CD8-positive, alpha-beta memory T cell (primary cell): ENCODE measurements around the gene HDAC8. TPM values are rescaled to one million over a fixed set of nuclear protein-coding genes. Genes with fewer than 3 reads are reported as not detected.
A peak's percentile ranks its signal among the peaks of the same experiment; 100 is the strongest.

Experiments
- CTCF ChIA-PET: fragments of 350-600 bp; sonication (Branson Sonifier 250); formaldehyde crosslinking; loops from one replicate; lab custom pipeline; 2021; ENCODE audit warnings: antibody characterized with exemption; lab: Charles Lee
- POLR2A ChIA-PET: fragments of 350-600 bp; sonication (Branson Sonifier 250); formaldehyde crosslinking; loops from one replicate; lab custom pipeline; 2021; ENCODE audit warnings: antibody characterized with exemption; lab: Charles Lee
- DNase-seq, 5 donors: peaks; one replicate each; pipeline versions ENCODE4 v3.0.0 to v3.0.0-alpha.2; 2020 to 2022; ENCODE audit warnings: mixed read lengths in 1 of 5
- H3K27ac ChIP-seq: one replicate; pipeline ENCODE4 v1.7.0; 2013; ENCODE audit warnings: low read depth, mild to moderate bottlenecking, low read length, moderate library complexity
- H3K27me3 ChIP-seq: 2 replicates; pipeline ENCODE4 v1.7.0; 2013; ENCODE audit warnings: low read length, mild to moderate bottlenecking; ENCODE audit not compliant: insufficient read depth, poor library complexity, severe bottlenecking
- H3K36me3 ChIP-seq: 2 replicates; pipeline ENCODE4 v1.7.0; 2013; ENCODE audit warnings: mild to moderate bottlenecking, low read length, moderate library complexity; ENCODE audit not compliant: insufficient read depth
- H3K4me1 ChIP-seq: 2 replicates; pipeline ENCODE4 v1.7.0; 2013; ENCODE audit warnings: mild to moderate bottlenecking, low read length, moderate library complexity; ENCODE audit not compliant: insufficient read depth
- H3K4me3 ChIP-seq: 2 replicates; pipeline ENCODE4 v1.7.0; 2013; ENCODE audit warnings: mild to moderate bottlenecking, low read length
- H3K9me3 ChIP-seq: 2 replicates; pipeline ENCODE4 v1.7.0; 2013; ENCODE audit warnings: mild to moderate bottlenecking, low read length
- H3K27ac Mint-ChIP-seq, 8 donors: one replicate each; pipeline ENCODE4 v1.8.0; 2020 to 2021; ENCODE audit warnings: mixed read lengths in 8 of 8, mild to moderate bottlenecking in 6 of 8, inconsistent platforms in 3 of 8, moderate library complexity in 3 of 8
- H3K27me3 Mint-ChIP-seq, 2 donors: one replicate each; pipeline ENCODE4 v1.8.0; 2020 to 2021; ENCODE audit warnings: mixed read lengths in 2 of 2, mild to moderate bottlenecking in 1 of 2, moderate library complexity in 1 of 2
- H3K36me3 Mint-ChIP-seq, 3 donors: one replicate each; pipeline ENCODE4 v1.8.0; 2020 to 2021; ENCODE audit warnings: mixed read lengths in 3 of 3, inconsistent platforms in 1 of 3, mild to moderate bottlenecking in 1 of 3
- H3K4me1 Mint-ChIP-seq, 3 donors: one replicate each; pipeline ENCODE4 v1.8.0; 2020 to 2021; ENCODE audit warnings: mixed read lengths in 3 of 3, inconsistent platforms in 1 of 3, mild to moderate bottlenecking in 1 of 3
- H3K4me3 Mint-ChIP-seq, 7 donors: one replicate each; pipeline ENCODE4 v1.8.0; 2020 to 2021; ENCODE audit warnings: mixed read lengths in 7 of 7, mild to moderate bottlenecking in 6 of 7, moderate library complexity in 4 of 7, inconsistent platforms in 2 of 7
- H3K9me3 Mint-ChIP-seq, 5 donors: one replicate each; pipeline ENCODE4 v1.8.0; 2020 to 2022; ENCODE audit warnings: mixed read lengths in 5 of 5, mild to moderate bottlenecking in 3 of 5, moderate library complexity in 2 of 5, inconsistent platforms in 1 of 5
- polyA plus RNA-seq: library from polyadenylated mRNA; unstranded; fragments of 300-500 nt; fragmentation: Illumina TruSeq; gene quantifications from one replicate; pipeline ENCODE4 v1.2.3, GENCODE V29; 2021
- total RNA-seq, 2 experiments: library from RNA; stranded (reverse); gene quantifications; one replicate each; pipeline ENCODE4 v1.2.3, GENCODE V29; 2021

The HDAC8 gene
- total RNA-seq (10 to 100 TPM; 17.3 to 17.8 TPM), polyA plus RNA-seq (16.4 TPM)

DNA sequence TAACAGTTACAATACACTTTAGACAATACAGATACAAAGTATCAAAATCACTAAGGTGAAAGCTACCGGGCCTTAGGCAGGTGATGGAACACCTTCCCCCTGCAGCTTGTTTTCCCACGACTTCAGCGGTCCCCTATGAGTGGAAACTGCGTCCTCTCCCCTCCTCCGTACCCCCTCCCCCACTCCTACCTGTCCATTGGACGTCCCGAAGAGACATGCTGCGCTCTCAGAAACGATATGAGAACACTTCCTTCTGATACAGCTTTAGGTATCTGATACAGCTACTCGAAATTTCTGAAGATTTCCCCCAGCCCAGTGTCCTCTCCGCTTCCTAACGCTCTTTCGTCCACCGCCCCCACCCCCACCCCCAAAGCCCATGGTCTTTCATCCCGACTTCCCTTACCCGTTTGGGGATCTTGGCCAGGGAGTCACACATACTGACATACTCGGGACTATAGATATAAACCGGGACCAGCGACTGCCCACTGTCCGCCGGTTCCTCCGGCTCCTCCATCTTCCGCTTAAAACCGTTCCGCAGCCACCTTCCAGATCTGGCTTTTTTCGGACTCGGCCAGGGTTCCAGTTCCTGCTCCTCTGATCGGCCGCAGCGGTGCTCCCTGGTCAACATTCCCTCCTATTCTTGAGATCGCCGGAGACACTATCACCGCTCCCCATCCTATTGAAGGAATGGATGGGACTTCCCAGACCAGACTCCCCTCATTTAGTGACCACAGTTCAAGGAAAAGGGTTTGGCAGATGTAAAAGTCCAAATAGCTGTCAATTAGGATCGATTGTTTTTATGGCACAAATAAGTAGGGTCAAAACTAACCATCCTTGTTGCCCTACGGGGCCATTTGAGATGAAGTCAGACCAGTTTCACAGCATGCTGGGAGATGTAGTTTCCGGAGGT lies at the start of gene HDAC8:
TSS of gene HDAC8 (minus strand) at position 596 of the 910 bp plus-strand sequence. CDS start at position 514, 82 bp downstream.
- peak within 1 kb of the TSS; percentile 96 for H3K4me3 ChIP-seq
- H3K27ac ChIP-seq = peak within 1 kb of the TSS; percentile 60
- POLR2A ChIA-PET = no interaction called here

DNA sequence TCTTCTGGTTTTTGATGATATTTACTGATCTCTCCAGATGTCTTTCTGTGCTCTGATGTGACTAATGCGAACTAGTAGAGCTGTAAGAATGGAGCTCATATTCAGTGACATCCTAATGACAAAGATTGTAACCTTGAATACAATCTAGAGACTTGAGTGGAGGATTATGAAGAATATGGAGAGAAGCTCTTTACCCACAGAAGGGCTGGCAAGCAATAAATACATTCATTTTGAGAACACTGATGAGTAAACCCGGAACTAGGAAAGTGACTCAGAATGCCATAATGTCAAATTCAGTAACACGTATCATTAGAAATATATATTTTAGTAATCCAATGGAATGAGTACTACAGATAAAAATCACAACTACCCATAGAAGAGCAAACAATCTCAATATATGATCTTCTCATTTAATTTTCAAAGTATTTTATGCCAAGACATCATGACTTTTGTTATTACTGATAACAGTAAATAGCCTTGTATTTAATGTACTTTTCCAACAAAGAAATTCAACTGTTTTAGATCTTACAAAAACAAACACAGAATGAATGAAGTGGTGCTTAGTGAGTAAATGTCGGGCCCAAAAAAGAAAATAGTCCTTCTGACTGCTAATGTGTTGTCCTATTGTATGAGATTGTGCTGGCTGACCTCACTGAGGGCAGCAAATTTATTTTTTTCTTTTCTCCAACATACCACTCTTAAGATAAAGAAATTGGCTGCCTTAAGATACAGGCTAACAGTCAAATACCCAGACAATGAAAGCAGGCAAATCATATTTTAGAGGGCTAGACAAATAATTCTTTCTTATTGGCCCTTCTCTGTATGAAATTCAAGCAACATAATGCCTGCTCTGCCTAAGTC lies 49.2 kb upstream of the HDAC8 start:
- H3K4me1 Mint-ChIP-seq = peaks cover 0 to 15% (median 0%) of the 10 kb centered on the region in 3 donors
- no peaks in the 10 kb centered on the region for H3K9me3 ChIP-seq
- POLR2A ChIA-PET = no interaction called here
- H3K9me3 Mint-ChIP-seq = no peaks in the 10 kb centered on the region
- CTCF ChIA-PET = no interaction called here
- H3K27me3 ChIP-seq = no peaks in the 10 kb centered on the region
- H3K36me3 Mint-ChIP-seq = no peaks in the 10 kb centered on the region
- H3K27ac ChIP-seq = no peak overlapping the region
- no peak overlapping the region for H3K4me3 ChIP-seq
- no peak for DNase-seq
- peak overlapping the region in 1 of 8 donors; percentile 19 for H3K27ac Mint-ChIP-seq
- H3K27me3 Mint-ChIP-seq = peaks cover 0 to 7% of the 10 kb centered on the region in 2 donors
- no peaks in the 10 kb centered on the region for H3K4me1 ChIP-seq
- H3K36me3 ChIP-seq = no peaks in the 10 kb centered on the region
- H3K4me3 Mint-ChIP-seq = no peak overlapping the region

More for the DNA sequence above, at the start of gene HDAC8:
- Mint-ChIP-seq H3K9me3 (peaks cover 0 to 2% (median 0%) of the 10 kb centered on the region in 5 donors), H3K36me3 (peaks cover 0 to 29% (median 2%) of the 10 kb centered on the region in 3 donors), H3K27ac (peak within 1 kb of the TSS; percentile 4 to 95 (median 87)), H3K27me3 (peaks cover 0 to 24% of the 10 kb centered on the region in 2 donors), H3K4me3 (peak within 1 kb of the TSS; percentile 88 to 99 (median 93)), H3K4me1 (peaks cover 8 to 16% (median 9%) of the 10 kb centered on the region in 3 donors)
- Histone ChIP-seq H3K27me3 (no peaks in the 10 kb centered on the region), H3K4me1 (no peaks in the 10 kb centered on the region), H3K9me3 (no peaks in the 10 kb centered on the region), H3K36me3 (peaks cover 5% of the 10 kb centered on the region)
- CTCF ChIA-PET = interaction anchor here (0.8 kb wide), 1 partner anchor 295 kb away, joined by 3 read pairs; the partner anchor contains the start of gene RPS4X
- peak in 4 of 5 donors; percentile 3 to 54 (median 35) for DNase-seq

DNA sequence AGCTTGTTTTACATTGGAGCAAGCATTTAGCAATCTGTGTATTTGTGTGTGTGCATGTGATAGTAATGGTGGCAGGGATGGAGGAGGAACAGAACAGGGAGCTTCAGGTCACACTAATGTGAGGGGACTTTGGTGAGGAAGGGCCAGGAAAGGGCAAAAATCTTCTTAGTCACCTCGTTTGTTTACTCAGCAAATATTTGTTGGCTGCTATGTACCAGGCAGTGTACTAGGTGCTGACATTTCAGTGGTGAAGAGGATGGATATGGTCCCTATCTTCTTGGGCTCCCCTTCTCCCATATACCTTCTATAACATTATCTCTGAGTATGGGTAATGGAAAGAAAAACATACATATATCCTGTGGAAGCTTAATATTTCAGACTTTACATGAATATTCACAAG lies 48.5 kb upstream of the HDAC8 start:
- ChIA-PET CTCF (no interaction called here), POLR2A (no interaction called here)
- Mint-ChIP-seq H3K4me1 (peaks cover 0 to 15% (median 0%) of the 10 kb centered on the region in 3 donors), H3K9me3 (no peaks in the 10 kb centered on the region), H3K27me3 (peaks cover 0 to 9% of the 10 kb centered on the region in 2 donors), H3K4me3 (peak overlapping the region in 1 of 7 donors; percentile 63), H3K27ac (no peak overlapping the region), H3K36me3 (no peaks in the 10 kb centered on the region)
- Histone ChIP-seq H3K27me3 (no peaks in the 10 kb centered on the region), H3K4me1 (no peaks in the 10 kb centered on the region), H3K4me3 (no peak overlapping the region), H3K27ac (no peak overlapping the region), H3K9me3 (no peaks in the 10 kb centered on the region), H3K36me3 (no peaks in the 10 kb centered on the region)
- no peak for DNase-seq

DNA sequence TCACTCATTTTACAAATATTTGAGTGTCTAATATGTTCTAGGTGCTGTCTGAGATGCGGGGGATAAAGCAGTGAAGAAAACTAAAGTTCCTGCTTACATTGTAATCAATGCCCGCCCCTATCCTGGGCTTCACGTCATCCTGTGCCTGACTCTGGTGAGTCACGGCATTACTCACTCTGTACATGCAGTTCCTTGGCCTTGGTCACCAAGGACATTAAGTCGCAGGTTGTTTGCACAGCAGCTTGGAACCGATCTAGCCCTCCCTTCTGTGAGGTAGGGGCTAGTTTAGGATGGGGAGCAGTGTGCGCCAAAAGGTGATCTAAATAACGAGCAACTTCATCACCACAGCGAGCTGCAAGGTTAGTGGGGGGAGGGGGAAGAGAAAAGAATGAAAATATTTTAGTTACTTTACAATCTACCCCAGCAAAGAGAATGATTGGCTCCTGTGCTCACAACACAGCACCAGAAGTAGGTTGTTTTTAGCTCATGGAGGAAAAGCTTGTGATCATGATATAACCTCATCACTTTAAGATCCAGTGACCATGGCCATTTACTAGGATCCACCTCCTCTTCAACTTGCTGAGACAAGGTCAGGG lies 48.0 kb upstream of the HDAC8 start:
- Histone ChIP-seq H3K36me3 (no peaks in the 10 kb centered on the region), H3K4me1 (no peaks in the 10 kb centered on the region), H3K4me3 (no peak overlapping the region), H3K27me3 (no peaks in the 10 kb centered on the region), H3K9me3 (no peaks in the 10 kb centered on the region), H3K27ac (no peak overlapping the region)
- CTCF ChIA-PET = no interaction called here
- Mint-ChIP-seq H3K9me3 (no peaks in the 10 kb centered on the region), H3K36me3 (no peaks in the 10 kb centered on the region), H3K4me3 (peak overlapping the region in 4 of 7 donors; percentile 4 to 63 (median 28)), H3K4me1 (peaks cover 0 to 15% (median 0%) of the 10 kb centered on the region in 3 donors), H3K27me3 (peaks cover 0 to 9% of the 10 kb centered on the region in 2 donors), H3K27ac (no peak overlapping the region)
- peak in 1 of 5 donors; percentile 46 for DNase-seq
- POLR2A ChIA-PET = no interaction called here

DNA sequence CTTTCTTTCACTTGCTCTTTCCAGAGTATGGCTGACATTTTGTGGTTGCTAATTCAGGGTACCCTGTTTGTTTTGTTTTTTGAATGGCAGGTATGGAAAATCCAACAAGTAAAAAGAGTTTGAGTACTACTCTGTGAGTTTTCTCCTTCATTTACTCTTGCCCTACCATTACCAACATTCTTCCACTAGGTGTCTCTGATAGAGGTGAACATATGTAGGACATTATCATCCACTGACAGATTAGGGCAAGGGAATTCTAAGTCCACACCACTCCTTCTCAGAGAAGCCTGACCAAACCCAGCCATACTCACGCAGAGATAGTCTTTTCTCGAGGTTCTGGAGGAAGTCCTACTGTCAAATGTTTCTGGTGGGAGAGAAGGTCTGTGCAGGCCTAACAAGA lies 36.7 kb upstream of the HDAC8 start:
- no peaks in the 10 kb centered on the region for H3K27me3 ChIP-seq
- no peak overlapping the region for H3K4me3 ChIP-seq
- H3K4me3 Mint-ChIP-seq = no peak overlapping the region
- H3K27me3 Mint-ChIP-seq = peaks cover 3 to 19% of the 10 kb centered on the region in 2 donors
- no peaks in the 10 kb centered on the region for H3K4me1 ChIP-seq
- peaks cover 0 to 1% (median 0%) of the 10 kb centered on the region in 5 donors for H3K9me3 Mint-ChIP-seq
- no peaks in the 10 kb centered on the region for H3K9me3 ChIP-seq
- no peak overlapping the region for H3K27ac ChIP-seq
- H3K27ac Mint-ChIP-seq = no peak overlapping the region
- DNase-seq = no peak
- ChIA-PET POLR2A (no interaction called here), CTCF (no interaction called here)
- peaks cover 0 to 6% (median 0%) of the 10 kb centered on the region in 3 donors for H3K4me1 Mint-ChIP-seq
- no peaks in the 10 kb centered on the region for H3K36me3 ChIP-seq
- no peaks in the 10 kb centered on the region for H3K36me3 Mint-ChIP-seq

DNA sequence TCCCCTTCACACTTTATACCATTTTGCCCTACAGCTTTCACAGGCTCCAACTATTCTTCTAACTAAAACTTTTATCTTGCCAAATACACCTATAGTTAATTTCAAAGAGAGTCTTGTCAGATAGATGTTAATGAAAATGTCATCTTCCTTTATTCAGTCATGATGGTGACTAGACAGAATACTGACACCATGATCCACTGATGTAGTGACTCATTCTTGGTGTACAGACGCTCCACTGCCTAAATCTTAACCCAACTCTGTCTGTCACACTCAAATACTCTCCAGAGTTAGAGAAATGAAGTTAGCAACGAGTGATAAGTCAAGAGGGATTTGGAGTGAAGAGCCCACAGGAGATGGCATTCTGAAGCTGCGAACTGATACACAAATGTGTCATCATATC lies 32.1 kb upstream of the HDAC8 start:
- H3K36me3 ChIP-seq = no peaks in the 10 kb centered on the region
- H3K27me3 Mint-ChIP-seq = peaks cover 0 to 12% of the 10 kb centered on the region in 2 donors
- H3K9me3 Mint-ChIP-seq = no peaks in the 10 kb centered on the region
- H3K4me3 Mint-ChIP-seq = no peak overlapping the region
- H3K4me1 ChIP-seq = no peaks in the 10 kb centered on the region
- H3K27ac Mint-ChIP-seq = no peak overlapping the region
- peaks cover 0 to 9% (median 0%) of the 10 kb centered on the region in 3 donors for H3K4me1 Mint-ChIP-seq
- H3K36me3 Mint-ChIP-seq = no peaks in the 10 kb centered on the region
- H3K9me3 ChIP-seq = no peaks in the 10 kb centered on the region
- no peak for DNase-seq
- CTCF ChIA-PET = no interaction called here
- no peak overlapping the region for H3K27ac ChIP-seq
- H3K4me3 ChIP-seq = no peak overlapping the region
- POLR2A ChIA-PET = no interaction called here
- no peaks in the 10 kb centered on the region for H3K27me3 ChIP-seq

DNA sequence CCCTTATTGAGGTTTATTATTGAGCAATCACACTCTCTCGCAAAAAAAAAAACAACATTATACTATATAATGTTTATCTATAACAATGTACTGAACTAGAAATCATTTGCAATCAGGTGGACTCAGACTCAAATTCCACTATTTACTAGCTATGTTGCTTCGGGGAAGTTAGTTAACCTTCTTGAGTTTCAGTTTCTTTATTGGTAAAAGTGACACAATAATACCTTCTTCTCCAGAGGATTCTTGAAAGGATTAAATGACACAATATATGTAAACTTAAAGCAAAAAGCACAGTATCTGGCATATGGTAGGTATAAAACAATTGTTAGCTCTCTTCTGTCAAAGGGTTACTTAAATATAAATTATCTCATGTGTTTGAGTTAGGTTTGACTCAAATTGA lies 31.5 kb upstream of the HDAC8 start:
- ChIA-PET POLR2A (no interaction called here), CTCF (no interaction called here)
- Histone ChIP-seq H3K36me3 (no peaks in the 10 kb centered on the region), H3K27ac (no peak overlapping the region), H3K4me1 (no peaks in the 10 kb centered on the region), H3K9me3 (no peaks in the 10 kb centered on the region), H3K4me3 (no peak overlapping the region), H3K27me3 (no peaks in the 10 kb centered on the region)
- H3K36me3 Mint-ChIP-seq = no peaks in the 10 kb centered on the region
- H3K4me1 Mint-ChIP-seq = peaks cover 0 to 9% (median 0%) of the 10 kb centered on the region in 3 donors
- no peak for DNase-seq
- peaks cover 0 to 9% of the 10 kb centered on the region in 2 donors for H3K27me3 Mint-ChIP-seq
- H3K9me3 Mint-ChIP-seq = no peaks in the 10 kb centered on the region
- H3K27ac Mint-ChIP-seq = no peak overlapping the region
- peak overlapping the region in 1 of 7 donors; percentile 8 for H3K4me3 Mint-ChIP-seq
